Measurements from ENCODE around the gene SLC5A6.
"Not testable (repeated sequence)": the region's sequence is repeated elsewhere in the genome, so short reads cannot be mapped to it uniquely, and the experiment has no call there.

DNA sequence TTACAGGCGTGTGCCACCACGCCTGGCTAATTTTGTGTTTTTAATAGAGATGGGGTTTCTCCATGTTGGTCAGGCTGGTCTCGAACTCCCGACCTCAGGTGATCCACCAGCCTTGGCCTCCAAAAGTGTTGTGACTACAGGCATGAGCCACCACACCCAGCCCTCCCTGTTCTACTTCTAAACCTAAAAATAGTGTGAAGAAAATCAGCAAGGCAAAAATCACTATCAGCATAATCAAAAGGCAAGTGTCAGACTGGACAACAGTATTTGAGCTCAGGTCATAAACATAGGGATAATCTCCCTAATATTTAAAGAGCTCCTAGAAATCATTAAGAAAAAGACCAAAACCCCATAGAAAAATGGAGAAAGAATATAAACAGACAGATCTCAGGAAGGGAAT, 36.3 kb downstream of the SLC5A6 start:
- not testable (repeated sequence) for TF ChIP-seq JUN (CRISPR knock-in tag; IDR thresholded peaks at IDR 0.05); ZNF671 (CRISPR knock-in tag; IDR thresholded peaks at IDR 0.05); ZNF263 (CRISPR knock-in tag; IDR thresholded peaks at IDR 0.05; ENCODE audit: low read depth)
- TF ChIP-seq, protein P1, sequence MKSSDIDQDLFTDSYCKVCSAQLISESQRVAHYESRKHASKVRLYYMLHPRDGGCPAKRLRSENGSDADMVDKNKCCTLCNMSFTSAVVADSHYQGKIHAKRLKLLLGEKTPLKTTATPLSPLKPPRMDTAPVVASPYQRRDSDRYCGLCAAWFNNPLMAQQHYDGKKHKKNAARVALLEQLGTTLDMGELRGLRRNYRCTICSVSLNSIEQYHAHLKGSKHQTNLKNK (CRISPR knock-in tag; IDR thresholded peaks at IDR 0.05): not testable (repeated sequence)
- TF ChIP-seq, protein P2, sequence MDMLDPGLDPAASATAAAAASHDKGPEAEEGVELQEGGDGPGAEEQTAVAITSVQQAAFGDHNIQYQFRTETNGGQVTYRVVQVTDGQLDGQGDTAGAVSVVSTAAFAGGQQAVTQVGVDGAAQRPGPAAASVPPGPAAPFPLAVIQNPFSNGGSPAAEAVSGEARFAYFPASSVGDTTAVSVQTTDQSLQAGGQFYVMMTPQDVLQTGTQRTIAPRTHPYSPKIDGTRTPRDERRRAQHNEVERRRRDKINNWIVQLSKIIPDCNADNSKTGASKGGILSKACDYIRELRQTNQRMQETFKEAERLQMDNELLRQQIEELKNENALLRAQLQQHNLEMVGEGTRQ (CRISPR knock-in tag; IDR thresholded peaks at IDR 0.05): not testable (repeated sequence)
- TF ChIP-seq, protein P3, sequence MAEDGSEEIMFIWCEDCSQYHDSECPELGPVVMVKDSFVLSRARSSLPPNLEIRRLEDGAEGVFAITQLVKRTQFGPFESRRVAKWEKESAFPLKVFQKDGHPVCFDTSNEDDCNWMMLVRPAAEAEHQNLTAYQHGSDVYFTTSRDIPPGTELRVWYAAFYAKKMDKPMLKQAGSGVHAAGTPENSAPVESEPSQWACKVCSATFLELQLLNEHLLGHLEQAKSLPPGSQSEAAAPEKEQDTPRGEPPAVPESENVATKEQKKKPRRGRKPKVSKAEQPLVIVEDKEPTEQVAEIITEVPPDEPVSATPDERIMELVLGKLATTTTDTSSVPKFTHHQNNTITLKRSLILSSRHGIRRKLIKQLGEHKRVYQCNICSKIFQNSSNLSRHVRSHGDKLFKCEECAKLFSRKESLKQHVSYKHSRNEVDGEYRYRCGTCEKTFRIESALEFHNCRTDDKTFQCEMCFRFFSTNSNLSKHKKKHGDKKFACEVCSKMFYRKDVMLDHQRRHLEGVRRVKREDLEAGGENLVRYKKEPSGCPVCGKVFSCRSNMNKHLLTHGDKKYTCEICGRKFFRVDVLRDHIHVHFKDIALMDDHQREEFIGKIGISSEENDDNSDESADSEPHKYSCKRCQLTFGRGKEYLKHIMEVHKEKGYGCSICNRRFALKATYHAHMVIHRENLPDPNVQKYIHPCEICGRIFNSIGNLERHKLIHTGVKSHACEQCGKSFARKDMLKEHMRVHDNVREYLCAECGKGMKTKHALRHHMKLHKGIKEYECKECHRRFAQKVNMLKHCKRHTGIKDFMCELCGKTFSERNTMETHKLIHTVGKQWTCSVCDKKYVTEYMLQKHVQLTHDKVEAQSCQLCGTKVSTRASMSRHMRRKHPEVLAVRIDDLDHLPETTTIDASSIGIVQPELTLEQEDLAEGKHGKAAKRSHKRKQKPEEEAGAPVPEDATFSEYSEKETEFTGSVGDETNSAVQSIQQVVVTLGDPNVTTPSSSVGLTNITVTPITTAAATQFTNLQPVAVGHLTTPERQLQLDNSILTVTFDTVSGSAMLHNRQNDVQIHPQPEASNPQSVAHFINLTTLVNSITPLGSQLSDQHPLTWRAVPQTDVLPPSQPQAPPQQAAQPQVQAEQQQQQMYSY (CRISPR knock-in tag; IDR thresholded peaks at IDR 0.05): not testable (repeated sequence)
- TF ChIP-seq, protein P4, sequence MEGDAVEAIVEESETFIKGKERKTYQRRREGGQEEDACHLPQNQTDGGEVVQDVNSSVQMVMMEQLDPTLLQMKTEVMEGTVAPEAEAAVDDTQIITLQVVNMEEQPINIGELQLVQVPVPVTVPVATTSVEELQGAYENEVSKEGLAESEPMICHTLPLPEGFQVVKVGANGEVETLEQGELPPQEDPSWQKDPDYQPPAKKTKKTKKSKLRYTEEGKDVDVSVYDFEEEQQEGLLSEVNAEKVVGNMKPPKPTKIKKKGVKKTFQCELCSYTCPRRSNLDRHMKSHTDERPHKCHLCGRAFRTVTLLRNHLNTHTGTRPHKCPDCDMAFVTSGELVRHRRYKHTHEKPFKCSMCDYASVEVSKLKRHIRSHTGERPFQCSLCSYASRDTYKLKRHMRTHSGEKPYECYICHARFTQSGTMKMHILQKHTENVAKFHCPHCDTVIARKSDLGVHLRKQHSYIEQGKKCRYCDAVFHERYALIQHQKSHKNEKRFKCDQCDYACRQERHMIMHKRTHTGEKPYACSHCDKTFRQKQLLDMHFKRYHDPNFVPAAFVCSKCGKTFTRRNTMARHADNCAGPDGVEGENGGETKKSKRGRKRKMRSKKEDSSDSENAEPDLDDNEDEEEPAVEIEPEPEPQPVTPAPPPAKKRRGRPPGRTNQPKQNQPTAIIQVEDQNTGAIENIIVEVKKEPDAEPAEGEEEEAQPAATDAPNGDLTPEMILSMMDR (IDR thresholded peaks at IDR 0.05): not testable (repeated sequence)

Measured in WTC11 (cell line).